Omental fat pad (tissue), 4 donors: ENCODE data around the gene PHRF1. TPM values are rescaled to one million over a fixed set of nuclear protein-coding genes. Genes with fewer than 3 reads are reported as not detected.

ENCODE experiments used
- ATAC-seq: fragments of 150-250 bp; one replicate; pipeline ENCODE4 v1.9.1; 2016; ENCODE audit warnings: mild to moderate bottlenecking, moderate library complexity; ENCODE audit not compliant: low FRiP score
- DNase-seq: peaks from one replicate; pipeline ENCODE4 v3.0.0-alpha.2; 2019; ENCODE audit warnings: low spot score
- total RNA-seq, 4 donors: library from RNA; depleted of rRNA; stranded (reverse); fragments of >200 nt; gene quantifications; one replicate each; pipeline ENCODE4 v1.1.0, GENCODE V29; 2016
- TF ChIP-seq, protein P1 (sequence below), 3 donors: fragments of 450-650 bp; IDR thresholded peaks; one replicate each; pipeline ENCODE4 v1.5.1; 2016 to 2017; ENCODE audit warnings: antibody characterized with exemption in 3 of 3, mild to moderate bottlenecking in 3 of 3, moderate library complexity in 2 of 3

Gene PHRF1
- total RNA-seq, 4 donors from 2014 or later = 14.7 to 34.9 (median 22.4) TPM

- no peak for ATAC-seq
- TF ChIP-seq, protein P1, sequence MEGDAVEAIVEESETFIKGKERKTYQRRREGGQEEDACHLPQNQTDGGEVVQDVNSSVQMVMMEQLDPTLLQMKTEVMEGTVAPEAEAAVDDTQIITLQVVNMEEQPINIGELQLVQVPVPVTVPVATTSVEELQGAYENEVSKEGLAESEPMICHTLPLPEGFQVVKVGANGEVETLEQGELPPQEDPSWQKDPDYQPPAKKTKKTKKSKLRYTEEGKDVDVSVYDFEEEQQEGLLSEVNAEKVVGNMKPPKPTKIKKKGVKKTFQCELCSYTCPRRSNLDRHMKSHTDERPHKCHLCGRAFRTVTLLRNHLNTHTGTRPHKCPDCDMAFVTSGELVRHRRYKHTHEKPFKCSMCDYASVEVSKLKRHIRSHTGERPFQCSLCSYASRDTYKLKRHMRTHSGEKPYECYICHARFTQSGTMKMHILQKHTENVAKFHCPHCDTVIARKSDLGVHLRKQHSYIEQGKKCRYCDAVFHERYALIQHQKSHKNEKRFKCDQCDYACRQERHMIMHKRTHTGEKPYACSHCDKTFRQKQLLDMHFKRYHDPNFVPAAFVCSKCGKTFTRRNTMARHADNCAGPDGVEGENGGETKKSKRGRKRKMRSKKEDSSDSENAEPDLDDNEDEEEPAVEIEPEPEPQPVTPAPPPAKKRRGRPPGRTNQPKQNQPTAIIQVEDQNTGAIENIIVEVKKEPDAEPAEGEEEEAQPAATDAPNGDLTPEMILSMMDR (IDR thresholded peaks at IDR 0.05) = no peak
- no peak for DNase-seq
Measured at GRCh38 chr11:530960-531831, 45.1 kb upstream of the PHRF1 start.

- DNase-seq (no peak), ATAC-seq (no peak)
- TF ChIP-seq, protein P1 (IDR thresholded peaks at IDR 0.05) = no peak
Measured at GRCh38 chr11:531919-532526, 44.2 kb upstream of the PHRF1 start.

DNA sequence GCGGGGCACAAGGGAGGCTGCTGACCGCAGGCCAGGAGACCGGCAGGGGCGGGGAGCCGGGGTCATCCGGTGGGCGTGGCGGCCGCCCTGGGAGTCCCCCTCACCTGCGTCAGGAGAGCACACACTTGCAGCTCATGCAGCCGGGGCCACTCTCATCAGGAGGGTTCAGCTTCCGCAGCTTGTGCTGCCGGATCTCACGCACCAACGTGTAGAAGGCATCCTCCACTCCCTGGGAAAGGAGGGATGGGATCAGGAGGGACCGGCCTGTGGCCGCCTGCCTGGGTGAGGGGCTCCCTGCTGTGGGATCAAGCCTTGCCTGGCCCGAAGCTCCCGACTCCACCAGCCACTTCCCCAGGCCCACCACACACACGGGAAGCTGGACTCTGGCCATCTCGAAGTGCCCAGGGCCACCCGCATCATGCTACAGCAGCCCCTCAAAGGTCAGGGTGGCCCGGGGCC is 43.7 kb upstream of the PHRF1 start:
- ATAC-seq = no peak
- no peak for DNase-seq
- TF ChIP-seq, protein P1 (IDR thresholded peaks at IDR 0.05) = no peak

GRCh38 chr11:532986-533585 is 43.2 kb upstream of the PHRF1 start:
- TF ChIP-seq, protein P1 (IDR thresholded peaks at IDR 0.05) = no peak
- ATAC-seq (no peak), DNase-seq (no peak)

DNA sequence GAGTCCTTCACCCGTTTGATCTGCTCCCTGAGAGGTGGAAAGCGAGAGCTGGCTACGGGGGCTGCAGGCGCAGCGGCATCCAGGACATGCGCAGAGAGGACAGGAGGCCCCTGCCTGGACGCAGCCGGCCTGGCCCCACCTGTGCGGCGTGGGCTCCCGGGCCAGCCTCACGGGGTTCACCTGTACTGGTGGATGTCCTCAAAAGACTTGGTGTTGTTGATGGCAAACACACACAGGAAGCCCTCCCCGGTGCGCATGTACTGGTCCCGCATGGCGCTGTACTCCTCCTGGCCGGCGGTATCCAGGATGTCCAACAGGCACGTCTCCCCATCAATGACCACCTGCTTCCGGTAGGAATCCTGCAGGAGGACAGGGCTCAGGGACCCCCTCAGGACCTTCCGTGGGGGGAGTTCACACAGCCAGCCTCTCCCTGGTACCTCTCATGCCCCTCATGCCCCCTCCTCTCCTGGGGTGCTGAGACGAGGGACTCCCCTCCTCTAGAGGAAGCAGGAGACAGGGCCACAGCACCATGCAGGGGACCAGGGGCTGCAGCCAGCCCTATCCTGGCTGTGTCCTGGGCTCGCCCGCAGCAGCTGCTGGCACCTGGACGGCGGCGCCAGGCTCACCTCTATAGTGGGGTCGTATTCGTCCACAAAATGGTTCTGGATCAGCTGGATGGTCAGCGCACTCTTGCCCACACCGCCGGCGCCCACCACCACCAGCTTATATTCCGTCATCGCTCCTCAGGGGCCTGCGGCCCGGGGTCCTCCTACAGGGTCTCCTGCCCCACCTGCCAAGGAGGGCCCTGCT is 42.5 kb upstream of the PHRF1 start:
- TF ChIP-seq, protein P1 (IDR thresholded peaks at IDR 0.05) = no peak
- ATAC-seq (no peak), DNase-seq (no peak)

DNA sequence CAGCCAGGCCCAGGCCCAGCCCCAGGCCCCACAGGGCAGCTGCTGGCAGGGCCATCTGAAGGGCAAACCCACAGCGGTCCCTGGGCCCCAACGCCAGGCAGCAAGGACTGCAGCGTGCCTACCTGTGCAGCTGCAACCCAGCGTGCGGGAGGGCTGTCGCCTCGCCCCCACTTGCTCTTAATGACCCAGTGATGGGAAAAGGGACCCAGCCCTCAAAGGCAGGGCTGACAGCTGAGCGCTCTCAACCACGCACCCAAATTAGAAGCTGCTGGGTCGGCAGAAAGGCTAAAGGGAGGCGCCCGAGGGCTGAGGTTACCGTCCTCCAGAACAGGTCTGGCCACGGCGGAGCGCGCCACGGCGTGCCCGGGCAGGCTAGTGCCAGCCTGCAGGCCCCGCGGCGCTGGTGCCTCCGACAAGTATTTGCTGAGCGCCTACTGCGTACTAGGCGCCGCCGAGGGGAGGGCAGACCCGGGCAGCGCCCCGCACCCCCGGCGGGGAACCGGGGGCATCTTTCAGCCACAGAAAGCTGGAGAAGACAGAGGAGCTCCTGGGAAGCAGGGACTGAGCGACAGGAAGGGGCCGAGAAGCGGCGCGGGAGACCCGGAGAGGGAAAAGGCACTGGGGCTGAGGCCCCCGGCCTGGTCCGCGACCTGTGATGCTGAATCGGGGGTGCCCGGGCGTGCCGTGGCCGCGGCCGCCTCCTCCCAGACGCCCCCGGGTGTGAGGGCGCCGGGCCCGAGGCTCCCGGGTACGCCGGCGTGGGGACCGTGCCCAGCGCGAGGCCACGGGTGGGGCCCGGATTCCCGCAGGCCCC is 41.7 kb upstream of the PHRF1 start:
- ATAC-seq (peak; percentile 0), DNase-seq (no peak)
- TF ChIP-seq, protein P1 (IDR thresholded peaks at IDR 0.05) = no peak
